ENCODE data around the gene NCAM2. TPM values are rescaled to one million over a fixed set of nuclear protein-coding genes. Genes with fewer than 3 reads are reported as not detected.
"Not testable (repeated sequence)": the region's sequence is repeated elsewhere in the genome, so short reads cannot be mapped to it uniquely, and the experiment has no call there.

NCAM2 gene
- total and polyA plus RNA-seq, 2 experiments from 2014 or later: 1.7 to 6.3 TPM

DNA sequence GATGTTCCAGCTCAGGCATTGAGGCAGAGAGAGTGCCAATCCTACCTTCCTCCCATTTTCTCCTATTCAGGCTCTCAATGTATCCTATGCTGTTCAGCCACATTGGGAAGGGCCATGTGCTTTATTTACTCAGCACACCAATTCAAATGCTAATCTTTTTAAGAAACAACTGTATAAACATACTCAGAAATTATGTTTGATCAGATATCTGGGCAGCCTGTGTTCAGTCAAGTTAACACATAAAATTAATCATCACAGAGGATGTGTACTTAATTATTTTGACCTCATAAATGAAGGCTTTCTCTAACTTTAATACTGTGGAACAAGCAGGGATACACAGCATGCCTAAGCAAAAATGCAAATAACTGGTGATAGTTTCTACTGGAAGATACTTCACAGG is 149.8 kb downstream of the NCAM2 start:
- no peaks in the 10 kb centered on the region for H3K9me2 ChIP-seq (replicated peaks; ENCODE audit: insufficient read depth)
- no peak overlapping the region for H3K4me3 ChIP-seq
- H3K36me3 ChIP-seq (replicated peaks; ENCODE audit: insufficient read depth, low read depth): no peaks in the 10 kb centered on the region
- no peaks in the 10 kb centered on the region for H4K20me1 ChIP-seq (ENCODE audit: insufficient read depth, poor library complexity, severe bottlenecking)
- DNase-seq (ENCODE audit: low spot score): no peak
- no peak overlapping the region for H3K27ac ChIP-seq
- H3K9me3 ChIP-seq (ENCODE audit: low read depth): no peaks in the 10 kb centered on the region
- TF ChIP-seq EZH2phosphoT487 (IDR thresholded peaks at IDR 0.05; ENCODE audit: low read depth, severe bottlenecking, unreplicated experiment) (no peak), EZH2 (IDR thresholded peaks at IDR 0.05; ENCODE audit: borderline replicate concordance) (no peak)
- TF ChIP-seq, protein P1, sequence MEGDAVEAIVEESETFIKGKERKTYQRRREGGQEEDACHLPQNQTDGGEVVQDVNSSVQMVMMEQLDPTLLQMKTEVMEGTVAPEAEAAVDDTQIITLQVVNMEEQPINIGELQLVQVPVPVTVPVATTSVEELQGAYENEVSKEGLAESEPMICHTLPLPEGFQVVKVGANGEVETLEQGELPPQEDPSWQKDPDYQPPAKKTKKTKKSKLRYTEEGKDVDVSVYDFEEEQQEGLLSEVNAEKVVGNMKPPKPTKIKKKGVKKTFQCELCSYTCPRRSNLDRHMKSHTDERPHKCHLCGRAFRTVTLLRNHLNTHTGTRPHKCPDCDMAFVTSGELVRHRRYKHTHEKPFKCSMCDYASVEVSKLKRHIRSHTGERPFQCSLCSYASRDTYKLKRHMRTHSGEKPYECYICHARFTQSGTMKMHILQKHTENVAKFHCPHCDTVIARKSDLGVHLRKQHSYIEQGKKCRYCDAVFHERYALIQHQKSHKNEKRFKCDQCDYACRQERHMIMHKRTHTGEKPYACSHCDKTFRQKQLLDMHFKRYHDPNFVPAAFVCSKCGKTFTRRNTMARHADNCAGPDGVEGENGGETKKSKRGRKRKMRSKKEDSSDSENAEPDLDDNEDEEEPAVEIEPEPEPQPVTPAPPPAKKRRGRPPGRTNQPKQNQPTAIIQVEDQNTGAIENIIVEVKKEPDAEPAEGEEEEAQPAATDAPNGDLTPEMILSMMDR (IDR thresholded peaks at IDR 0.05; ENCODE audit: poor library complexity): no peak
- H3K4me2 ChIP-seq: no peak overlapping the region
- no peak overlapping the region for H2AFZ ChIP-seq
- H3K27me3 ChIP-seq: no peaks in the 10 kb centered on the region
- no peaks in the 10 kb centered on the region for H3K4me1 ChIP-seq (ENCODE audit: insufficient read depth)
- no peaks in the 10 kb centered on the region for H3K79me2 ChIP-seq

DNA sequence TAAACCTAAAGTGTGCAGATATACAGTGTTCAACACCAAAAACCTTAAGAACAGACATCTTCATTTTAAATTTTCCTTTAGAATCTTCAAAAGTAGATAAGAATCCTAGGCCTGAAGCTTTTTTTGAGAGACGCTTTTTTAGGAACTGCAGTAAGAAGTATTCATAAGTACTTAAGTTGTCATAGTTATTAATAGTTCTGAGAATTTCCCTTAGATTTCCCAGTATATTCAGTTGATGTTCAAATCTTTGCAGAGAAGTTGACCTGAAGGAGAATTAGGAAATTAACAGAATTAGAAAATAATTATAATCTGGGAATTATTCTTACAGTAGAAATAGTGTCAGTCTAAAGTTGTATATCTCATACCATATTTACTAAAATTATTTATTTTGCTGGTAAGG is 150.3 kb downstream of the NCAM2 start:
- H3K9me3 ChIP-seq (ENCODE audit: low read depth): no peaks in the 10 kb centered on the region
- H3K36me3 ChIP-seq (replicated peaks; ENCODE audit: insufficient read depth, low read depth): no peaks in the 10 kb centered on the region
- no peaks in the 10 kb centered on the region for H4K20me1 ChIP-seq (ENCODE audit: insufficient read depth, poor library complexity, severe bottlenecking)
- WGBS (ENCODE audit: low lambda C conversion rate, missing lambda C conversion rate): 69% methylated on average over 1 of the region's 1 CpG
- H3K79me2 ChIP-seq: no peaks in the 10 kb centered on the region
- H3K27ac ChIP-seq: no peak overlapping the region
- no peaks in the 10 kb centered on the region for H3K9me2 ChIP-seq (replicated peaks; ENCODE audit: insufficient read depth)
- H3K4me2 ChIP-seq: no peak overlapping the region
- H3K27me3 ChIP-seq: no peaks in the 10 kb centered on the region
- no peaks in the 10 kb centered on the region for H3K4me1 ChIP-seq (ENCODE audit: insufficient read depth)
- H2AFZ ChIP-seq: no peak overlapping the region
- no peak for TF ChIP-seq EZH2phosphoT487 (IDR thresholded peaks at IDR 0.05; ENCODE audit: low read depth, severe bottlenecking, unreplicated experiment)
- TF ChIP-seq, protein P1 (IDR thresholded peaks at IDR 0.05; ENCODE audit: poor library complexity): no peak
- no peak for TF ChIP-seq EZH2 (IDR thresholded peaks at IDR 0.05; ENCODE audit: borderline replicate concordance)
- no peak overlapping the region for H3K4me3 ChIP-seq
- no peak for DNase-seq (ENCODE audit: low spot score)

DNA sequence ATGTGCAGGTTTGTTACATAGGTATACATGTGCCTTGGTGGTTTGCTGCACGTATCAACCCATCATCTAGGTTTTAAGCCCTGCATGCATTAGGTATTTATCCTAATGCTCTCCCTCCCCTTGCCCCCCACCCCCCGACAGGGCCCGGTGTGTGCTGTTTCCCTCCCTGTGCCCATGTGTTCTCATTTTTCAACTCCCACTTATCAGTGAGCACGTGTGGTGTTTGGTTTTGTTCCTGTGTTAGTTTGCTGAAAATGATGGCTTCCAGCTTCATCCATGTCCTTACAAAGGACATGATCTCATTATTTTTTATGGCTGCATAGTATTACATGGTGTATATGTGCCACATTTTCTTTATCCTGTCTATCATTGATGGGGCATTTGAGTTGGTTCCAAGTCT is 151.2 kb downstream of the NCAM2 start:
- not testable (repeated sequence) for H3K36me3 ChIP-seq (replicated peaks; ENCODE audit: insufficient read depth, low read depth)
- WGBS (ENCODE audit: low lambda C conversion rate, missing lambda C conversion rate): 77% methylated on average over 4 of the region's 4 CpGs

DNA sequence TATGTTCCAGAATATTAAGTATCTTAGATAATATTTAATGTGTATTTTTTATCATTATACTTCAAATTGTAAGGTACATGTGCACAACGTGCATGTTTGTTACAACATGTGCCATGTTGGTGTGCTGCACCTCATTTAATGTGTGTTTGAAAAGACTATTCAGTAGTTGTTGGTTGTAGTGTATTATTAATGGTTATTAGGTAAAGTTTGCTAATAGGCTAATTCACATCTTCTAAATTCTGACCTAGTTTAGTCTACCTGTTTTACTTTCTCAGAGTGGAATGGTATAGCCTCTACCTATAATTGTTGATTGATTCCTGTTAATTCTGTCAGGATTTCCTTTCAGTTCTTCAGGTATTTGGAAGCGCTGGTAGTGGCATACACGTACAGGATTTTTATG is 153.0 kb downstream of the NCAM2 start:
- no peak for DNase-seq (ENCODE audit: low spot score)
- Histone ChIP-seq H4K20me1 (ENCODE audit: insufficient read depth, poor library complexity, severe bottlenecking) (no peaks in the 10 kb centered on the region), H3K27me3 (no peaks in the 10 kb centered on the region), H2AFZ (no peak overlapping the region), H3K79me2 (no peaks in the 10 kb centered on the region), H3K4me3 (no peak overlapping the region), H3K9me2 (replicated peaks; ENCODE audit: insufficient read depth) (no peaks in the 10 kb centered on the region), H3K27ac (no peak overlapping the region), H3K36me3 (replicated peaks; ENCODE audit: insufficient read depth, low read depth) (no peaks in the 10 kb centered on the region), H3K4me1 (ENCODE audit: insufficient read depth) (no peaks in the 10 kb centered on the region), H3K4me2 (no peak overlapping the region), H3K9me3 (ENCODE audit: low read depth) (no peaks in the 10 kb centered on the region)
- no peak for TF ChIP-seq EZH2phosphoT487 (IDR thresholded peaks at IDR 0.05; ENCODE audit: low read depth, severe bottlenecking, unreplicated experiment)
- no peak for TF ChIP-seq EZH2 (IDR thresholded peaks at IDR 0.05; ENCODE audit: borderline replicate concordance)
- TF ChIP-seq, protein P1 (IDR thresholded peaks at IDR 0.05; ENCODE audit: poor library complexity): no peak
- 78% methylated on average over 3 of the region's 3 CpGs for WGBS (ENCODE audit: low lambda C conversion rate, missing lambda C conversion rate)

More for the DNA sequence above, 151.2 kb downstream of the NCAM2 start:
- not testable (repeated sequence) for H4K20me1 ChIP-seq (ENCODE audit: insufficient read depth, poor library complexity, severe bottlenecking); H3K9me3 ChIP-seq (ENCODE audit: low read depth); H2AFZ ChIP-seq; H3K4me2 ChIP-seq; H3K4me3 ChIP-seq; H3K27me3 ChIP-seq; H3K4me1 ChIP-seq (ENCODE audit: insufficient read depth); H3K27ac ChIP-seq; DNase-seq (ENCODE audit: low spot score); H3K79me2 ChIP-seq; H3K9me2 ChIP-seq (replicated peaks; ENCODE audit: insufficient read depth)

Measured in hepatocyte (in vitro differentiated cells).